Natural killer cell treated with Interleukin-12 subunit alpha and Interleukin-12 subunit beta and Interleukin-15 and Interleukin-18, amount 100 ng/mL, for 72 hours (primary cell): ENCODE results near the gene TMOD2. TPM values are rescaled to one million over a fixed set of nuclear protein-coding genes. Genes with fewer than 3 reads are reported as not detected.
"Not testable (repeated sequence)": the region's sequence is repeated elsewhere in the genome, so short reads cannot be mapped to it uniquely, and the experiment has no call there.

Experiments
- ATAC-seq, 2 donors: fragments of 150-1000 bp; cut with Tn5 transposase in 1 of 2; sonication (Bioruptor Pico), chemical (Tn5 transposase) in 1 of 2; 2 replicates each; pipeline ENCODE4 v1.10.0; 2021
- DNase-seq: peaks from one replicate; pipeline ENCODE4 v3.0.0; 2022; ENCODE audit warnings: low spot score
- H3K27ac Mint-ChIP-seq, 2 donors: 1 replicate in 1 of 2; 2 replicates in 1 of 2; pipeline ENCODE4 v1.8.0; 2022; ENCODE audit warnings: mixed read lengths in 2 of 2, mild to moderate bottlenecking in 1 of 2, moderate library complexity in 1 of 2
- H3K27me3 Mint-ChIP-seq, 2 donors: 1 replicate in 1 of 2; 2 replicates in 1 of 2; pipeline ENCODE4 v1.8.0; 2022; ENCODE audit warnings: mixed read lengths in 2 of 2
- H3K36me3 Mint-ChIP-seq: one replicate; pipeline ENCODE4 v1.8.0; 2022; ENCODE audit warnings: mixed read lengths
- H3K4me1 Mint-ChIP-seq, 2 donors: 1 replicate in 1 of 2; 2 replicates in 1 of 2; pipeline ENCODE4 v1.8.0; 2022; ENCODE audit warnings: low read depth in 2 of 2, mixed read lengths in 2 of 2, mild to moderate bottlenecking in 1 of 2
- H3K4me3 Mint-ChIP-seq: one replicate; pipeline ENCODE4 v1.8.0; 2022; ENCODE audit warnings: mixed read lengths
- H3K9me3 Mint-ChIP-seq: 2 replicates; pipeline ENCODE4 v1.8.0; 2022; ENCODE audit warnings: mixed read lengths
- total RNA-seq, 2 donors: library from RNA; stranded (reverse); gene quantifications; one replicate each; pipeline ENCODE4 v1.2.3, GENCODE V29; 2022

Gene TMOD2
- total RNA-seq, 2 donors from 2014 or later, result 2.6 to 7.2 TPM

DNA sequence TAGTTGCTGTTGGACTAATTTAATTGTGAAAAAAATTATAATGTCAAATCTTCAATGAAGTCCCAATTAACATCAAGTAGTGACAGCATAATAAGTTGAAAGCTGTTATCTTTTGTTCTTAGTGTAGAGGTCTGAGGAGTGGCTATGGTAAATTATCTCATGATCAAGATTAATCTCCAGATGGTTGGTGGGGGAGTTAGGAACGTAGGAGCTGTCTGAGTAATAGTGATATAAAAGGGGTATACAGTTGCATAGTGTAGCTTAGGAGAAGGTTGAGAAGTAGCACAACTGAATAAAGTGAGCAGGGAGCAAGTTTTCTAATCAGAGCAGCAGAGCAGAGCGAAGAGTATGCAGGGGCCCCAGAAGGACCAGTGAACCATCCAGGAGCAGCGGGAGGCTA is 19.5 kb downstream of the TMOD2 start:
- Mint-ChIP-seq H3K27ac (no peak overlapping the region), H3K4me3 (no peak overlapping the region), H3K4me1 (peaks cover 6 to 8% of the 10 kb centered on the region in 2 donors), H3K36me3 (peaks cover 7% of the 10 kb centered on the region), H3K27me3 (no peaks in the 10 kb centered on the region), H3K9me3 (no peaks in the 10 kb centered on the region)
- ATAC-seq, result no peak
- no peak for DNase-seq

DNA sequence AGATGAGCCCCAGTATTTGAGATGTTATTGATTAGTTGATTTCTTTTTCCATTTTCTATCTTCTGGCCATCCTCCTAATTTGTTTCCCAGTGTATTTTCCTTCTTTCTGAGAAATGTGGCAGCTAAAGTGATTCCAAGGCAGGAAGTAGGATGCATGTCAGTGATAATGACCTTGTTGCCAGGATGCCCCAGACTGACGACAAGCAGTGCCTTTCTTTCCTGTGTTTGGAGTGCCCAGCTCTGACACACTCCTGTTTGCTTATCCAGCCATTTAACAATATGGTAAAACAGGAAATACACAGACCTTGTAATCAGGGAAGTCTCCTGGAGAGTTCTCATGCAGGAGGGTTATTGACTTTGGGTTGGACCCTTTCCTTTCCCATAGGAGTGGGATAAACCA is 20.4 kb downstream of the TMOD2 start:
- Mint-ChIP-seq H3K27ac (no peak overlapping the region), H3K9me3 (no peaks in the 10 kb centered on the region), H3K27me3 (no peaks in the 10 kb centered on the region), H3K4me1 (peaks cover 8% of the 10 kb centered on the region in 2 donors), H3K4me3 (no peak overlapping the region), H3K36me3 (peaks cover 7% of the 10 kb centered on the region)
- DNase-seq (no peak), ATAC-seq (no peak)

DNA sequence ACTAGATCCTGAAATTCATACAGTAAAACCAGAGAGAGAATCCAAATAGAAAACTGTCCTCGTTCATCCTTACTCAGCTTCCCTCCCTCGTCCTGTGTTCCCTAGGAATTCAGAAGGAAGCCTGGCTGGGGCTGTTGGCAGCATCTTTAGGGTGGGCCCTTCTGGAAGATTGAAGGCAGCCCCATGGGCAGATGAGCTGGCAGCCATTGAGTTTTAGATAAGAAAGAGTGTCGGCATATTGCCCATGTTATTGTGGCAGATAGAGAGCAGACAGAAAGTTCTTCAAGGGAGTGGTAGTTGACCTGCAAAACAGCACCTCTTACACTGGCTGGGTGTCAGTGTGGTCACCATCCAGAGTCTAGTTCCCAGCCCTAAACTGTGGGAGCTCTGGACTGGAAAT is 23.5 kb downstream of the TMOD2 start:
- Mint-ChIP-seq H3K36me3 (no peaks in the 10 kb centered on the region), H3K27me3 (no peaks in the 10 kb centered on the region), H3K9me3 (no peaks in the 10 kb centered on the region), H3K4me3 (no peak overlapping the region), H3K27ac (no peak overlapping the region), H3K4me1 (peaks cover 0 to 3% of the 10 kb centered on the region in 2 donors)
- ATAC-seq (no peak), DNase-seq (no peak)

DNA sequence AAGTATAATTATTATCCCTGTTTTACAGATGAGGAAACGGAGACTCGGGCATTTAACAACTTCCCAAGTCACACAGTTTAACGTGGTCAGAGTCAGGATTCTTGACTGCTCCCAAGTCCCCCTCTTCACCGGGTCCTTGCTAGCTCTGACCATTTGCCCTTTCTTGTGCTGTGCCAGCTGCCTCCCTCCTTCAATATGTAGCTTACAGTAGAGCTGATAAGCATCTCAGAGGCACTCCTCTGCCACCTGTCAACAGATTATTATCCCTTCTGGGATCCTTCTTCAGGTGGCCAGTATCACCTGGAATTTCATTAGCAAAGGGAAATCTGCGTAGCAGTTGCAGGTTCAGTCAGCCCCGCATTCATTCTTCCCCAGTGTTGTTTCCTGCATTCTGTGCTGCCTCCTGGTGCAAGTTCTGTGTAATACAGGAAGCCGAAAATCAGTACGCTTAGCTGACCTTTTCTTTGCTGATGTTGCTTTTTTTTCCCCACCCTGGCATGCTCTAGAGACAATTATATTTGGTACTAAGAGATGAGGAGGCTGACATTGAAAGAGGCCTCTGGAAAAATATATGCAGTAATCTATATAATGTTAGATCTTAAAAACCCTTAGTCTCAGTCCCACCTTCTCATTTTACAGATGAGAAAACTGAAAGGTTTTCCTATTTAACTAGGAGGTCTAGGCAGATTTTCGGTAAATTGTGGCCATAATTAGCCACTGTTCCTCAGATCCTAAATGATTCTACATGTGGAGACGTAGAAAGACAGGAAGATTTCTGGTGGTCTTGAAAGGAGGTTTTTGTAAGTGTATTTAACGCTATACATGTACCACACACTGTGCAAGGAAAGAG is 24.8 kb downstream of the TMOD2 start:
- DNase-seq (no peak), ATAC-seq (no peak)
- H3K9me3 Mint-ChIP-seq, result no peaks in the 10 kb centered on the region
- H3K36me3 Mint-ChIP-seq, result no peaks in the 10 kb centered on the region
- H3K27me3 Mint-ChIP-seq, result no peaks in the 10 kb centered on the region
- H3K27ac Mint-ChIP-seq, result no peak overlapping the region
- H3K4me3 Mint-ChIP-seq, result no peak overlapping the region
- peaks cover 0 to 3% of the 10 kb centered on the region in 2 donors for H3K4me1 Mint-ChIP-seq

DNA sequence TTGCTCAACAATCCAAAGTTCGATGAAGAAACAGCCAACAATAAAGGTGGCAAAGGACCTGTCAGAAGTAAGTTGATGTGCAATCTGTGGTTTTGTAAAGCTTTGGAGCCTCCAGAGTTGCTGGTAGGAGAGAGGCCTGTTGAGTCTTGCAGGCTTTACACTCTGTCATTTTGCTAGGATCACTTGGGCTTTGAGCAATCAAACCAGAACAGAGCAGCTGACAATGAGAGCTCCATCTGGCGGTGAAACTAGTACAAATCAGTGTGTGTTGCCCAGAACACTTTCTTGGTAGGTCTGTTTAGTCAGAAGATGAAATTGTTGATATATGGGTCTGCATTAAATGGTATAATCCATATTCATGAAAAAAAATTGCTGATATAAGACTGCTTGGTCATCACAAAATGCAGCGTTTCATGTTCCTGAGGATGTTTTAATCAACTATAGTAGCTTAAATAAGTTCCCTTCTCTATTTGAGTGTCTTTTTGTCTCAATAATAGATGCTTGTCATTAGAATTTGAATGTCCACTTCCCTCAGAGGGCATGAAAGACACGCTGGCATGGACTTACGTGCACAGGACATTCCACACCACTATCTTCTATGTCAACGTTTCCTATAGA is 25.7 kb downstream of the TMOD2 start:
- peak; percentile 74 for DNase-seq
- no peaks in the 10 kb centered on the region for H3K27me3 Mint-ChIP-seq
- ATAC-seq, result peak; percentile 76
- no peaks in the 10 kb centered on the region for H3K9me3 Mint-ChIP-seq
- H3K27ac Mint-ChIP-seq, result no peak overlapping the region
- H3K4me1 Mint-ChIP-seq, result peaks cover 0 to 3% of the 10 kb centered on the region in 2 donors
- peaks cover 4% of the 10 kb centered on the region for H3K36me3 Mint-ChIP-seq
- no peak overlapping the region for H3K4me3 Mint-ChIP-seq

DNA sequence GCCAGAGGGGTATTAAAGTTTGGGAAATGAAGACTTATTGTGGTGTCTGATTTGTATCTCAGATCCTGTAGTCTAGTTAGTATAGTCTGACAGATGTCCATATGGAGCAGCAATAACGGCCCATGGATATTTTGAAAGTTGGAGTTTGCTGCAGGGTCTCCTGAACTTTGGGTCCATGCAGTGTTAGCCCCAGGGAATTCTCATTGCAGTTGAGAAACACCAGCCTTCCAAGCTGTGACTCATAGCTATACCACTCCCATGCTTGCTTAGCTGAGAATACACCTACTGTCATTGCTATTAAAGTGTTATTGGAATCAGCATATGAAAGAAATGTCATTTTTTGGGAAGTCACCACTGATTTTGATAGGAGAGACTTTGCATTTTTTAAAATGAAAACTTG is 29.2 kb downstream of the TMOD2 start:
- H3K4me3 Mint-ChIP-seq, result no peak overlapping the region
- no peaks in the 10 kb centered on the region for H3K27me3 Mint-ChIP-seq
- H3K9me3 Mint-ChIP-seq, result no peaks in the 10 kb centered on the region
- no peak overlapping the region for H3K27ac Mint-ChIP-seq
- peaks cover 4% of the 10 kb centered on the region for H3K36me3 Mint-ChIP-seq
- ATAC-seq (no peak), DNase-seq (no peak)
- H3K4me1 Mint-ChIP-seq, result peaks cover 0 to 3% of the 10 kb centered on the region in 2 donors

DNA sequence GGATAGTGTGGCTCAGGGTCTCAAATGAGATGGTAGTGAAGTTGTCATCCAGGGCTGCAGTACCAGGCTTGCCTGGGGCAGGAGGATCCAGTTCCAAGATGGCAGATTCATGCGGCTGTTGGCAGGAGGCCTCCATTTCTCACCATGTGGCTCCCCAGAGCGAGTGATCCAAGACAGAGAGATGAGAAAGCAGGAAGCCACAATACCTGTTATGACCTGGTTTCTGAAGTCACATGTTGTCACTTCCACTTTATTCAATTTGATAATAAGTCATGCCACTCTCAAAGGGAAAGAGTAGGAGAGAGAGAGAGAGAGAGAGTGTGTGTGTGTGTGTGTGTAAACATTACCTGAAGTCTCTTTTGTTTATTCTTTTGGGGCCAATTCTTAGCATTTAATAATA is 30.1 kb downstream of the TMOD2 start:
- Mint-ChIP-seq H3K4me3 (no peak overlapping the region), H3K4me1 (no peaks in the 10 kb centered on the region), H3K27ac (no peak overlapping the region), H3K36me3 (peaks cover 4% of the 10 kb centered on the region), H3K9me3 (no peaks in the 10 kb centered on the region), H3K27me3 (no peaks in the 10 kb centered on the region)
- no peak for DNase-seq
- ATAC-seq, result no peak

DNA sequence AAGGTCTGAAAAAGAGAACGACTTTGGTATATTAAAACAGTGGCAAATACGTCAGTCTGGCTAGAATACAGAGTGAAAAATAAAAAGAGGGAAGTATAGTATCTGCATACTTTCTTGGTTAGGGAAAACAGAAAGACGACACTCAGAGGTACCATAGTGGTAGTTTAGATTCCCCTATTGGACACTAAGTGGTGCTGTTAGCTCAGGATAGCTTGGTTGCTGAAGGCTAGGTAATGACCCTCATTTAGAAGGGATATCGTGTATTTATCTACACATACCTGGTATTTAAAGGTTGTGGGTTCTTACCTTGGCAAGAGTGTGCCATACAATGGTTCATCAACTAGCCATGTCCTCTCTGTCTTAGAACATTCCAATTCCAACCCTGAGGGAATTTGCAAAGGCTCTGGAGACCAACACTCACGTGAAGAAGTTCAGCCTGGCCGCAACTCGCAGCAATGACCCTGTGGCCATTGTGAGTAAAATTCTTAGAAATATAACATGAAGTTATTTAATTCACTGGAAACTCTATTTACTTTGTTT is 31.0 kb downstream of the TMOD2 start:
- ATAC-seq, result no peak
- DNase-seq, result no peak
- Mint-ChIP-seq H3K27ac (no peak overlapping the region), H3K4me1 (no peaks in the 10 kb centered on the region), H3K36me3 (peaks cover 4% of the 10 kb centered on the region), H3K4me3 (no peak overlapping the region), H3K9me3 (no peaks in the 10 kb centered on the region), H3K27me3 (no peaks in the 10 kb centered on the region)

DNA sequence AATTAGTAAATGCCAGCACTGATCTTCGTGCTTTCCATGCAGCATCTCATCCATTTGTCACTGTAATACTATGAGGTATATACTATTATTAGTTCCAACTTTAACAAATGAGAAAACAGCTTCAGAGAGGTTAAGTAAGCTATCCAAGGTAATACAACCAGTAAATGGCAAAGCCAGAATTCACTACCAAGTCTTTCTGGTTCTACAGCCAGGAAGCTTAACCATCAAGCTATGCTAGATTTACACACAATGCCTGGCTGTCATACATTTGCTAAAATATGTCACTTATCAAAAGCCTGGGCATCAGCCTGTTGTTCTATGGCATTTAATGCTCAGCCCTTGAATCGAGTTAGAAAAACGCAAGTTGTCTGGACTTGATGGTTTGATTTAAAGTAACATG is 32.6 kb downstream of the TMOD2 start:
- no peak overlapping the region for H3K27ac Mint-ChIP-seq
- H3K4me1 Mint-ChIP-seq, result no peaks in the 10 kb centered on the region
- DNase-seq, result no peak
- H3K27me3 Mint-ChIP-seq, result peaks cover 0 to 5% of the 10 kb centered on the region in 2 donors
- H3K36me3 Mint-ChIP-seq, result peaks cover 4% of the 10 kb centered on the region
- no peaks in the 10 kb centered on the region for H3K9me3 Mint-ChIP-seq
- no peak overlapping the region for H3K4me3 Mint-ChIP-seq
- no peak for ATAC-seq

DNA sequence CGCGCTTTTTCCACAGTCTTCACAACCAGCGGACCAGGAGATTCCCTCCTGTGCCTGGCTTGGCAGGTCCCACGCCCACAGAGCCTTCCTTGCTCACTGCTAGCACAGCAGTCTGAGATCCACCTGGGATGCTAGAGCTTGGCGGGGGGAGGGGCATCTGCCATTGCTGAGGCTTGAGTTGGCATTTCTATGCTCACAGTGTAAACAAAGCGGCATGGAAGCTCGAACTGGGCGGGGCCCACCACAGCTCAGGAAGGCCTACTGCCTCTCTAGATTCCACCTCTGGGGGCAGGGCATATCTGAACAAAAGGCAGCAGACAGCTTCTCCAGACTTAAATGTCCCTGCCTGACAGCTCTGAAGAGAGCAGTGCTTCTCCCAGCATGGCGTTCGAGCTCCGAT is 35.7 kb downstream of the TMOD2 start:
- H3K4me3 Mint-ChIP-seq, H3K36me3 Mint-ChIP-seq, ATAC-seq, H3K9me3 Mint-ChIP-seq, DNase-seq, H3K27ac Mint-ChIP-seq, H3K4me1 Mint-ChIP-seq: not testable (repeated sequence)
- H3K27me3 Mint-ChIP-seq, result peaks cover 0 to 13% of the 10 kb centered on the region in 2 donors

DNA sequence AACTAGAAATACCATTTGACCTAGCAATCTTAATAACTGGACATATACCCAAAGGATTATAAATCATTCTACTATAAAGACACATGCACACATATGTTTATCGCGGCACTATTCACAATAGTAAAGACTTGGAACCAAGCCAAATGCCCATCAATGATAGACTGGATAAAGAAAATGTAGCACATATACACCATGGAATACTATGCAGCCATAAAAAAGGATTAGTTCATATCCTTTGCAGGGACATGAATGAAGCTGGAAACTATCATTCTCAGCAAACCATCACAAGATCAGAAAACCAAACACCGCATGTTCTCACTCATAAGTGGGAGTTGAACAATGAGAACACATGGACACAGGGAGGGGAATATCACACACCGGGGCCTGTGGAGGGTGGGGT is 41.1 kb downstream of the TMOD2 start:
- H3K27ac Mint-ChIP-seq, H3K4me3 Mint-ChIP-seq, H3K9me3 Mint-ChIP-seq, H3K4me1 Mint-ChIP-seq, DNase-seq, ATAC-seq, H3K36me3 Mint-ChIP-seq: not testable (repeated sequence)
- H3K27me3 Mint-ChIP-seq, result peaks cover 0 to 16% of the 10 kb centered on the region in 2 donors

DNA sequence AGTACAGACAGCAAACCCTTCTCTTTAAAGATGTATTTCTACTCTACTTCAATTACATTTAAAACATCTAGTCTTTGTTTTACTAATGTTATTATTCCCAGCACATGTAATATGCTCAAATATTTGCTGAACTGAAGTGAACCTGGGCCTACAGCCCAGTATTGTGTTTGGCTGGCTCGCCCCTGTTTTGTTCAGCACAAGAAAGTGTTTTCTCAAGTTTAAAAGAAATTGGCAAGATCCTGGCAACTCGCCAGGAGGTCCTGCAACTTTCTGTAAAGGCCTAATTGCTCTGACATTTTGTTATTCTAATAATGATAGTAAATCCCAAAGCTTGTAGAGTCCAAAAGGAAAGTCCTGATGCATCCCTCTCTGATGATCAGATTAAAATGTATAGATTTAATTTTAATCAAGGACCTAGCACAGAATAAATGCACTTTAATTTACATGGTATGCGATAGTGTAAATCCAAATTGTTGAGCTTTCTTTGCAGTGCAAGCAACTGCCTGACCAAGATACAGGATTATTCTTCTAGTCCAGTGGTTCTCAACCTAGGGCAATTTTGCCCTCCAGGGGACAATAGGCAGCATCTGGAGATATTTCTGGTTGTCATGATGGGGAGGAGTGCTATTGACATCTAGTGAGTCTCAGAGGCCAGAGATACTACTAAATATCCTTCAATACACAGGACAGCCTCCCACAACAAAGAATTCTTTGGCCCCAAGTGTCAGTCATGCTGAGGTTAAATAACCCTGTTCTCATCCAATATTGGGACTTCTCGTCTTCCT is 42.3 kb downstream of the TMOD2 start:
- H3K36me3 Mint-ChIP-seq, result no peaks in the 10 kb centered on the region
- no peaks in the 10 kb centered on the region for H3K9me3 Mint-ChIP-seq

DNA sequence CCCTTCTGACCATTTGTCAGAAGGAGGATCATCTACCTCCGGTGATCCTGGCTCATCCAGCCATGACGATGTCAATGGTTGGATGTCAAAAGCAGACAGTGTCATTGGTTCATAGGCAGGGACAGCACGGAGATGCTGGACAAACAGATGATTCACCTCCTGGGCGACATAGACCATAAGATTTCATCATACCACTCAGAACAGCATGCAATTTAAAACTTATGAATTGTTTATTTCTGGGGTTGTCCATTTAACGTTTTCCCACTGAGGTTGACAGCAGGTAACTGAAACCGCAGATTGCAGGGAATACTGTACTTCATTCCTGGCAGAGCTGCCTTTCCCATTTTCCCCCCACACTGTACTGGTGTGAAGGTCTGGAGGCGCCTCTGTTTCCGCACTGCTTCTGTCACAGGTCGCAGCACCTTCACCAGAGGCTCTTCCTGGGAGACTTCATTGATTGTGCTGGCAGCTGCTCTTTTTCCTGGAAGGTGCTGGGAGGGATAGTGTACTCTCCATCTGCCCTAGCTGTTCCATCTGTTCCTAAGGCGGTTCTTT is 45.5 kb downstream of the TMOD2 start:
- ATAC-seq (no peak), DNase-seq (no peak)
- H3K27me3 Mint-ChIP-seq, result peaks cover 0 to 3% of the 10 kb centered on the region in 2 donors
- H3K9me3 Mint-ChIP-seq, result no peaks in the 10 kb centered on the region
- H3K36me3 Mint-ChIP-seq, result no peaks in the 10 kb centered on the region
- H3K27ac Mint-ChIP-seq, result no peak overlapping the region
- no peak overlapping the region for H3K4me3 Mint-ChIP-seq
- H3K4me1 Mint-ChIP-seq, result no peaks in the 10 kb centered on the region

More for the DNA sequence above, 42.3 kb downstream of the TMOD2 start:
- H3K4me1 Mint-ChIP-seq, result no peaks in the 10 kb centered on the region
- ATAC-seq (no peak), DNase-seq (no peak)
- no peak overlapping the region for H3K27ac Mint-ChIP-seq
- no peak overlapping the region for H3K4me3 Mint-ChIP-seq
- H3K27me3 Mint-ChIP-seq, result peaks cover 0 to 11% of the 10 kb centered on the region in 2 donors
